GM08714 (cell line): ENCODE results near the gene KIAA1958.

Source experiments
- H3K4me3 ChIP-seq: fragments of 200-500 bp; sonication (Bioruptor generic); 2 replicates; pipeline ENCODE4 v1.5.1; 2014; ENCODE audit warnings: mild to moderate bottlenecking, low read length, inconsistent platforms
- ZNF274 ChIP-seq: IDR thresholded peaks from 2 replicates; pipeline ENCODE4 v1.6.1; 2012; ENCODE audit warnings: mild to moderate bottlenecking, low read depth, low read length

KIAA1958 gene

GRCh38 chr9:112475318-112475717 lies 11.3 kb upstream of the KIAA1958 start:
- TF ChIP-seq ZNF274 = no peak

GRCh38 chr9:112477330-112477729 lies 9.3 kb upstream of the KIAA1958 start:
- TF ChIP-seq ZNF274 = no peak
- no peak overlapping the region for H3K4me3 ChIP-seq

More at GRCh38 chr9:112475318-112475717, 11.3 kb upstream of the KIAA1958 start:
- H3K4me3 ChIP-seq = no peak overlapping the region

GRCh38 chr9:112479221-112479620 lies 7.4 kb upstream of the KIAA1958 start:
- H3K4me3 ChIP-seq = no peak overlapping the region
- no peak for TF ChIP-seq ZNF274

GRCh38 chr9:112484607-112485006 lies 2.0 kb upstream of the KIAA1958 start:
- no peak overlapping the region for H3K4me3 ChIP-seq
- no peak for TF ChIP-seq ZNF274

GRCh38 chr9:112485574-112485973 lies 1.1 kb upstream of the KIAA1958 start:
- no peak for TF ChIP-seq ZNF274
- peak overlapping the region; percentile 78; the same call in 1 of the 2 replicates for H3K4me3 ChIP-seq

GRCh38 chr9:112487008-112487798 lies 576 bp downstream of the KIAA1958 start:
- no peak for TF ChIP-seq ZNF274

GRCh38 chr9:112487799-112488340 lies 1.2 kb downstream of the KIAA1958 start:
- peak overlapping the region; percentile 91 for H3K4me3 ChIP-seq
- no peak for TF ChIP-seq ZNF274

More at GRCh38 chr9:112487008-112487798, 576 bp downstream of the KIAA1958 start:
- H3K4me3 ChIP-seq = peak overlapping the region; percentile 91

GRCh38 chr9:112489039-112489546 lies 2.5 kb downstream of the KIAA1958 start:
- no peak for TF ChIP-seq ZNF274
- no peak overlapping the region for H3K4me3 ChIP-seq

GRCh38 chr9:112489876-112490666 lies 3.4 kb downstream of the KIAA1958 start:
- no peak overlapping the region for H3K4me3 ChIP-seq
- no peak for TF ChIP-seq ZNF274

GRCh38 chr9:112493393-112494137 lies 6.9 kb downstream of the KIAA1958 start:
- TF ChIP-seq ZNF274 = no peak
- H3K4me3 ChIP-seq = no peak overlapping the region

GRCh38 chr9:112494153-112494552 lies 7.5 kb downstream of the KIAA1958 start:
- no peak for TF ChIP-seq ZNF274
- H3K4me3 ChIP-seq = no peak overlapping the region

- TF ChIP-seq ZNF274 = no peak
- H3K4me3 ChIP-seq = no peak overlapping the region
Observed at GRCh38 chr9:112495614-112496013, 9.0 kb downstream of the KIAA1958 start.

GRCh38 chr9:112496074-112496722 lies 9.6 kb downstream of the KIAA1958 start:
- H3K4me3 ChIP-seq = no peak overlapping the region
- TF ChIP-seq ZNF274 = no peak
